Measurements from ENCODE around the gene GLCCI1. TPM values are rescaled to one million over a fixed set of nuclear protein-coding genes. Genes with fewer than 3 reads are reported as not detected.
A peak's percentile ranks its signal among the peaks of the same experiment; 100 is the strongest.

Gene GLCCI1
- total and polyA plus RNA-seq, 2 of the 13 experiments (the other 11 are each of a cell fraction or from before 2014, with no cell fraction given), result 1.3 to 1.7 TPM

GRCh38 chr7:7933915-7934526, 34.6 kb upstream of the GLCCI1 start:
- intact Hi-C loops (cut with micrococcal nuclease; ENCODE audit: unreplicated experiment), result no loop called here
- TF ChIP-seq AGO1 (IDR thresholded peaks at IDR 0.05; ENCODE audit: low read depth, low read length, poor library complexity, severe bottlenecking) (no peak), REST (IDR thresholded peaks at IDR 0.05; ENCODE audit: borderline replicate concordance in 1 of 2, low read depth in 1 of 2, low read length in 2 of 2) (0 out of 4 replicates have a peak, but pooled peaks of 1 of the 2 experiments have one; percentile 21), ZNF841 (CRISPR knock-in tag; IDR thresholded peaks at IDR 0.05; ENCODE audit: borderline replicate concordance) (no peak), ZFP90 (CRISPR knock-in tag; IDR thresholded peaks at IDR 0.05; ENCODE audit: borderline replicate concordance) (no peak)
- Histone ChIP-seq H3K4me1 (ENCODE audit: insufficient read depth, low read length) (no peaks in the 10 kb centered on the region), H3K9ac (ENCODE audit: insufficient read depth, low read depth, low read length) (no peak overlapping the region), H4K20me1 (ENCODE audit: insufficient read depth, low read length) (no peaks in the 10 kb centered on the region), H3K27me3 (ENCODE audit: control insufficient read depth in 1 of 2, insufficient read depth in 2 of 2, low read length in 2 of 2) (no peaks in the 10 kb centered on the region), H3K9me3 (ENCODE audit: low read length) (no peaks in the 10 kb centered on the region), H3K4me3 (replicated peaks in 1 of 3; ENCODE audit: insufficient read depth in 1 of 3, low read depth in 2 of 3, low read length in 3 of 3) (no peak overlapping the region), H2AFZ (ENCODE audit: low read length) (no peak overlapping the region), H3K4me2 (ENCODE audit: low read depth, low read length) (no peak overlapping the region), H3K79me2 (ENCODE audit: insufficient read depth, low read length) (no peaks in the 10 kb centered on the region), H3K36me3 (replicated peaks in 1 of 2; ENCODE audit: control insufficient read depth in 1 of 2, insufficient read depth in 2 of 2, low read length in 2 of 2) (no peaks in the 10 kb centered on the region), H3K27ac (ENCODE audit: extremely low read length, insufficient read depth, low read length) (no peak overlapping the region)
- FAIRE-seq, result no peak
- no TSS peak for BruUV-seq (replicated peaks)
- ATAC-seq, result no peak
- POLR2A ChIA-PET, result no interaction called here
- CTCF ChIA-PET (ENCODE audit: low intra/inter-chr PET ratio, low total read pairs), result no interaction called here
- in situ Hi-C loops (cut with HindIII; ENCODE audit: extremely low pct_ligation_motif_present, low pct_unique_long_range_greater_than_20kb), result no loop called here
- WGBS (ENCODE audit: low lambda C conversion rate), result 25% methylated on average over 1 of the region's 1 CpG
- no peak for DNase-seq (ENCODE audit: low spot score)
